IPS DF 19.7 (cell line): ENCODE measurements around the gene PPARG.

ENCODE experiments used
- DNase-seq: peaks from one replicate; pipeline ENCODE4 v3.0.0-alpha.2; 2013; ENCODE audit warnings: low read depth, low spot score

Gene PPARG

GRCh38 chr3:12479919-12480427, 191.1 kb downstream of the PPARG start:
- DNase-seq = peak; percentile 52

GRCh38 chr3:12483410-12483809, 194.5 kb downstream of the PPARG start:
- DNase-seq = no peak

GRCh38 chr3:12483872-12484197, 195.0 kb downstream of the PPARG start:
- no peak for DNase-seq
